ENCODE results near the gene DSTYK.

The DSTYK gene

GRCh38 chr1:205192287-205192686 lies 19.2 kb downstream of the DSTYK start:
- no peak for TF ChIP-seq CTCF (IDR thresholded peaks at IDR 0.05; ENCODE audit: borderline replicate concordance, control extremely low read depth, extremely low read depth, insufficient read depth, missing control alignments)
- in situ Hi-C loops (cut with MboI; ENCODE audit: low sequenced_read_pairs, unreplicated experiment), result no loop called here

DNA sequence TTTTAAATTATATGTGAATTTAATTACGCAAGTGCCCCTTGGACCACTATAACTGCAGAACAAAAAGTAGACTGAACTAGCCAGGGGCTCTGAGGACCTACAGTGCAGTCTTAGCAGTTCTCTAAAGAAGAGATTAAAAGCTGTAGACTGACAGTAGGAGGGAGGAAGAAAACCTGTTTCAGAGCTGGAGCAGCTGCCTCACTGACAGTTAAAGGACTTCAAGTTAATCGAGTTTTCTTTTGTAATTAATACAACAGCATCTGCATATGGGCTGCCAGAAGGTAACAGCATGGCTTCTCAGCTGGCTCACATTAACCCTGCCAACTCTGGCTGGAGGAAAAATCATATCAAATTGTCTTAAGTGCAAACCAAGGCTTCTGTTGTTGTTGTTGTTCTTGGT lies 19.9 kb downstream of the DSTYK start:
- DNase-seq (ENCODE audit: low spot score), result no peak
- no peak for TF ChIP-seq CTCF (IDR thresholded peaks at IDR 0.05; ENCODE audit: borderline replicate concordance, control extremely low read depth, extremely low read depth, insufficient read depth, missing control alignments)
- in situ Hi-C loops (cut with MboI; ENCODE audit: low sequenced_read_pairs, unreplicated experiment), result no loop called here

More at GRCh38 chr1:205192287-205192686, 19.2 kb downstream of the DSTYK start:
- no peak for DNase-seq (ENCODE audit: low spot score)

- DNase-seq (ENCODE audit: low spot score), result no peak
- in situ Hi-C loops (cut with MboI; ENCODE audit: low sequenced_read_pairs, unreplicated experiment), result no loop called here
- no peak for TF ChIP-seq CTCF (IDR thresholded peaks at IDR 0.05; ENCODE audit: borderline replicate concordance, control extremely low read depth, extremely low read depth, insufficient read depth, missing control alignments)
Measured at GRCh38 chr1:205190845-205191577, 20.5 kb downstream of the DSTYK start.

GRCh38 chr1:205189131-205189530 lies 22.4 kb downstream of the DSTYK start:
- TF ChIP-seq CTCF (IDR thresholded peaks at IDR 0.05; ENCODE audit: borderline replicate concordance, control extremely low read depth, extremely low read depth, insufficient read depth, missing control alignments), result no peak
- in situ Hi-C loops (cut with MboI; ENCODE audit: low sequenced_read_pairs, unreplicated experiment), result no loop called here
- DNase-seq (ENCODE audit: low spot score), result no peak

DNA sequence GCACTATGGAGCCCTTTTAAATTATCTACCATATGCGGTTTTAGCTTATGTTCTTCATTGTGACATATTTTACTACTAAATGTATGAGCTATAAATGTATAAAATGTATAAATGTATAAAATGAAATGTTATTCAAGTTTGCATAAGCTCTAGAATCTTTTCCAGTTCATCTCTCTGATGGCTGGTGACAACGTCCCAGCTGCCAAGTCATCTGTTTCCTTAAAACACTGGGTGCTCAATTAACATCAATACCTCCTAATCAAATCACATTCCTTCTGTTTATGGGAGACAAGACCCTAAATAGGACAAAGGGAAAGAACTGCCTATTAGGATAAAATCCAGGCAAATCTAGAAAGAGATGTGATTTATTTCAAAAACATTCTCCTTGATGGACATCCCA lies 22.9 kb downstream of the DSTYK start:
- TF ChIP-seq CTCF (IDR thresholded peaks at IDR 0.05; ENCODE audit: borderline replicate concordance, control extremely low read depth, extremely low read depth, insufficient read depth, missing control alignments), result no peak
- in situ Hi-C loops (cut with MboI; ENCODE audit: low sequenced_read_pairs, unreplicated experiment), result no loop called here
- DNase-seq (ENCODE audit: low spot score), result no peak

DNA sequence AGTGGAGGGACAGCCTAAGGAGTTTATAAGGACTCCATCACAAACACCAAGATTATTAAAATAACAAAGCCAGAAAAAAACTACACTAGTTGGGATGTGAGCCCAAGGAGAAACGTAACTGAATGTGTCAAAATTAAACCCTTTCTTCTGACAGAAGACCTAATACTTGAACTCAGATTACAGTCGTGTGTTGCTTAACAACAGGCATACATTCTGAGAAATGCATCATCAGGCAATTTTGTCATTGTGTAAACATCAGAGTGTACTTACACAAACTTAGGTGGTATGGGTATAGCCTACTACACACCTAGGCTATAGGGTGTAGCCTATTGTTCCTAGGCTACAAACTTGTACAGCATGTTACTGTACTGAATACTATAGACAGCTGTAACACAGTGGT lies 23.4 kb downstream of the DSTYK start:
- in situ Hi-C loops (cut with MboI; ENCODE audit: low sequenced_read_pairs, unreplicated experiment), result no loop called here
- no peak for TF ChIP-seq CTCF (IDR thresholded peaks at IDR 0.05; ENCODE audit: borderline replicate concordance, control extremely low read depth, extremely low read depth, insufficient read depth, missing control alignments)
- no peak for DNase-seq (ENCODE audit: low spot score)
